ENCODE data around the gene KLF11.

DNA sequence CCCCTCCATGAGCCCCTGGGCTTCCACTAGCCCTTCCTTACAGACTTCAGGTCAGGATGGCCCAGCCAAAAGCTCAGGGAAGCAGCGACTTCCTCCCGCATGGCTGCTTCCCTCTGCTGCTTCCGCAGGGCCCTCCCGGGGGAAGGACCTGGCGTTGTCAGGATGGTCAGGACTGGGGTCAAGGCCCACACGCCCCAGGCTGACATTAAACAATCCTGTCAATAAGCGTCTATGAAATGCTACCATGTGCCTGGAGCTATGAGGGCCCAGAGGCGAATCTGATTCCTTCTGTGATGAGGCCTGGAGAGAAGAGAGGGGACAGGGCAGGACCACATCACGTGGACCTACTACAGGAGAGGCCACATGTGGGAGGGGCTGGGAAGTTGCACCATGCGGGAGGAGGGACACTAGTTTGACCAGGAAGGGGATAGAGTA lies 19.6 kb downstream of the KLF11 start:
- TF ChIP-seq, protein P1, sequence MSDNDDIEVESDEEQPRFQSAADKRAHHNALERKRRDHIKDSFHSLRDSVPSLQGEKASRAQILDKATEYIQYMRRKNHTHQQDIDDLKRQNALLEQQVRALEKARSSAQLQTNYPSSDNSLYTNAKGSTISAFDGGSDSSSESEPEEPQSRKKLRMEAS (IDR thresholded peaks at IDR 0.05; ENCODE audit: insufficient read depth, insufficient read length): no peak
- TF ChIP-seq, protein P2, sequence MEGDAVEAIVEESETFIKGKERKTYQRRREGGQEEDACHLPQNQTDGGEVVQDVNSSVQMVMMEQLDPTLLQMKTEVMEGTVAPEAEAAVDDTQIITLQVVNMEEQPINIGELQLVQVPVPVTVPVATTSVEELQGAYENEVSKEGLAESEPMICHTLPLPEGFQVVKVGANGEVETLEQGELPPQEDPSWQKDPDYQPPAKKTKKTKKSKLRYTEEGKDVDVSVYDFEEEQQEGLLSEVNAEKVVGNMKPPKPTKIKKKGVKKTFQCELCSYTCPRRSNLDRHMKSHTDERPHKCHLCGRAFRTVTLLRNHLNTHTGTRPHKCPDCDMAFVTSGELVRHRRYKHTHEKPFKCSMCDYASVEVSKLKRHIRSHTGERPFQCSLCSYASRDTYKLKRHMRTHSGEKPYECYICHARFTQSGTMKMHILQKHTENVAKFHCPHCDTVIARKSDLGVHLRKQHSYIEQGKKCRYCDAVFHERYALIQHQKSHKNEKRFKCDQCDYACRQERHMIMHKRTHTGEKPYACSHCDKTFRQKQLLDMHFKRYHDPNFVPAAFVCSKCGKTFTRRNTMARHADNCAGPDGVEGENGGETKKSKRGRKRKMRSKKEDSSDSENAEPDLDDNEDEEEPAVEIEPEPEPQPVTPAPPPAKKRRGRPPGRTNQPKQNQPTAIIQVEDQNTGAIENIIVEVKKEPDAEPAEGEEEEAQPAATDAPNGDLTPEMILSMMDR (IDR thresholded peaks at IDR 0.05; ENCODE audit: extremely low read depth in 1 of 2, insufficient read depth in 1 of 2, low read depth in 1 of 2, low read length in 2 of 2): no peak
- no peak for TF ChIP-seq POLR2A (IDR thresholded peaks at IDR 0.05; ENCODE audit: low read depth, low read length)

All from endothelial cell of umbilical vein (primary cell).